Ramos (cell line): ENCODE data around the gene TMEM132C.

Experiments used
- in situ Hi-C: fragments of 300-500 bp; cut with MboI; formaldehyde crosslinking; loops from one replicate; pipeline ENCODE4 v1.14.3; 2022; ENCODE audit warnings: low sequenced_read_pairs; ENCODE audit not compliant: unreplicated experiment

The TMEM132C gene

DNA sequence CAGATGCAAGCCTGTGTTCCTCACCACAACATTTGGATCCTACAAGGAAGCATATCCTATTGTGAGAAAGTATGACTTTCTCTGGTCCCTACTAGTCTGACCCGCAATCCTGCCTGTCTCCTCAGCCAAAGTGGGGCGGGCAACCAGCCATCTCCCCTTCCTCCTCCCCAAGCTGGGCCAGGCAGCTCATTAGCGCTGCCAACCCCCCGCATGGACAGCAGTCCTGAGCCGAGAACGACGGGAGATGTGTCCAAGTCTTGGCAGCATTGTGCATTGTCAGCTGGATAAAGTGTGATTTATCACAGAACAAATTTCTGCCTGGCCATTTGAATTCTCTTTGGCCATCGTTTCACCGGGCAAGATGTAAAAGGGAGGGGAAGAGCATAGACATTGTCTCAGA, 417.4 kb downstream of the TMEM132C start:
- in situ Hi-C loops: no loop called here

DNA sequence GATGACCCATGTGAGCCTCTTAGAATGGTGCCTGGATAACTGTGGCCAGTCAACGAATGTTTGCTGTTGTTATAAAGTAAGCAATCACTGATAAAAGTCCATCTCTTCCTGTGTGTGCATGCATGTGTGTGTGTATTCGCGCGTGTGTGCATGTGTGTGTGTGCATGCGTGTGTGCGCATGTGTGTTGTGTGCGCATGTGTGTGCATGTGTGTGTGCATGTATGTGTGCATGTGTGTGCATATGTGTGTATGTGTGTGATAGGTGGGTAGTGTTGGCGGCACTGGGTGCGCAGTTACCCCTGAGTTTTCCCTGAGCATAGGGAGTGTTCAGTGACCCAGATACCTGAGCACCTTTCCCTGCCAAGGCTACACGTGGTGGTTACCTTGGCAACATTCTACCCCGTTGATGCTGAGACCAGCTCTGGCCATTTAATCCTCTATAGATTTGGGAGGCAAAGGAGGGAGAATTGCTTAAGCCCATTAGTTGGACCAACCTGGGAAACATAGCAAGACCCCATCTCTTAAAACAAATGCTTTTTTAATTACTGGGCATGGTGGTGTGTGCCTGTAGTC, 419.0 kb downstream of the TMEM132C start:
- in situ Hi-C loops: no loop called here

DNA sequence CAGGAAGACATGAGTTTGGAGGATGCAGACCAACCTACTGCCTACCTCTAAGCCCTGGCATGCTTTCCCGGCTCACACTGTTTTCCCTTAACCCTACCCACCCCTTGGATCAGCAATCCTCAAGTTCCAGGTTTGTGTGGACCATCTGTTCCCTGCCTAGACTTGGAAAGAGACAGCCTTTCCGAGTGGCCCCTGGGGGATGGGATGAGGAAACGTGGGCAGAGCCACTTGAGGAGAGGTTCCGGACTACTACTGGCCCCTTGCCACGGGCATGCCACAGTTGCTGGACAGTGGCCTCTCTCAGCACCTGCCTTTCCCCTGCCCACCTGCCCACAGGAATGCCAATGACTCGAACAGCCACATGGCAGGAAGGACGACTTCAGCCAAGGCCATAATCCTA, 420.9 kb downstream of the TMEM132C start:
- in situ Hi-C loops: no loop called here

GRCh38 chr12:128690641-128691040, 423.7 kb downstream of the TMEM132C start:
- in situ Hi-C loops: no loop called here

DNA sequence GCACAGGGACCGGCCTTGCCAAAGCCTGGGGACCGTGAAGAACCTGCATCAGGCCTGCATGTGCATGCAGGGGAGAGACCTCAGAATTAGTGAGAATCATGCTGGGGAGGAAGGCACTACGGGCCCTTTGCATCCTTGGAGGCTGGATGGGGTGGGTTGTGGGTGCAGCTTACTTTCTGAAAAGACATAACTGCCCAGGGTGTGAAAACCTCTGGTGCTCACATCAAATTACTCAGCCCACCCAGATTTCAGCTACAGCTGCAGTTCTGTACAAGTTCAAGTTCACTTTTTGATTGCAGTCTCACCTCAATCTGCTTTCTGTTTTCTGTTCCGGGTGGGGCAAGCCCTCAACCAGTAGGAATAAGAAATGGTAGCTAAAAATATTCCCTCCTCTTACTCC, 426.1 kb downstream of the TMEM132C start:
- in situ Hi-C loops: no loop called here

GRCh38 chr12:128693771-128694170, 426.8 kb downstream of the TMEM132C start:
- in situ Hi-C loops: no loop called here

DNA sequence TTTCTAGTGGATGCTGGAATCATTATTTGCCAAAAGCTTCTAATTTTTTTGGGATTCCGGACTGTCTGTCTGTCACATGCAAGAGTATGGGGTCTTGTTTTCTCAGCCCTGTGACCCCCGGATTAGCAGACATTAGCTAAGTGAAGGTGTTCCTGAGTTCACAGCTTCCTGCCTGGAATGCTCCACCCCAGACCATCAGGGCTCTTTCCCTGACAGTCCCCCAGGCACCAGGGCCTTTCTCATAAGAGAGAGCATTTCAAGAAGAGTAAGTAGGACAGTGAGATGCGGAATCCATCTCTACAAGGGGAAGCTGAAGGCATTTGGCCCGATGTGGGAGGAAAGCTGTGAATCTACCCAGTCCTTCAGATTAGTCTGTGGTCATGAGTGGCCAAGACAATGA, 427.5 kb downstream of the TMEM132C start:
- in situ Hi-C loops: no loop called here

- in situ Hi-C loops: no loop called here
Observed at GRCh38 chr12:128695697-128696096, 428.7 kb downstream of the TMEM132C start.

DNA sequence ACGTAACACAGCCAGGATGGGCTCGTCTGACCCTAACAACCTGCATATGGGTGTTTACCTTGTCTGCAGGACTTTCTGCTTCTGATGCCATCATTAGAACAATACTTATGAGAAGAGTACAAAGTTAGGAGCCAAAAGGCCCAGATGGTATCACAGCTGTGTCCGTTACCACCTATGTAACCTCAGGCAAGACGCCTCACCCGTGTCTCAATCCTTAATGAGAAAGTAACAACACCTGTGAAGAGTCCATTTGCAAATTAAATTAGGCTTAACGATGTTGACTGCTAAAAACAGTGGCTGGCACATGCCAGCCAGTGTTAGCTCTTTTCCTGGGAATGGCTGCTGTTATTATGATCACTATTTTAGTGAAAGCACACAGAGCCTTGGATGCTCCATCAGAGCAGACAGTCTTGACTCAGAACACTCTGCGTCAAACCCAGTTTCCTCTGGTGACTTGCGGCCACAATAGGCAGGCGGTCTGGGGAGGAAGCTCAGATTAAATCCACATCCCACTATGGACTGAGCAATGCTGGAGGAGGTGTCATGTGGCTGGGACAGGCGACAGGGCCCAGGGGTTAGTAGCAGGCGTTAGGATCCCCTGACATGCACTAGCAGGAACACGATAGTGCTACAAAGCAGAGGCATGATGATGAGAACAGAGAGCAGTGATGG, 431.5 kb downstream of the TMEM132C start:
- in situ Hi-C loops: no loop called here

- in situ Hi-C loops: no loop called here
Observed at GRCh38 chr12:128699106-128699505, 432.1 kb downstream of the TMEM132C start.

DNA sequence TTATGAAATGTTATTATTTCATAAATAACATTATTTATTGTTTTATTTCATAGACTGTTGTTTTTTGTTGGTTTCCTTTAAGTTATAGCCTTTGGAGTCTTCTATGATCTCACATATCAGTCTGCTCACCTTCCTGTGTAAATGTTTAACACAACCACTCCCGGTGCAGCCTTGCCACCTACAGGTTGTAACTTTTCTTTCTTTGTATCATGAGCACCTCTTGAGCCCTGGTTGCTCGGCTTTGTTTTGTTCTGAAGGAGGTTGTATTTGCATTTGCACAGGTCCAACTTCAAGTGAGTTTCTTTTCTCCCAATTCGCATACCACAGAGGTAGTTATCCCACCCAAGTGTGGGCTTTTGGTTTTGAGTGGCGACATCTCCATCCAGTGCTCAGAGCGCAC, 435.4 kb downstream of the TMEM132C start:
- in situ Hi-C loops: no loop called here

DNA sequence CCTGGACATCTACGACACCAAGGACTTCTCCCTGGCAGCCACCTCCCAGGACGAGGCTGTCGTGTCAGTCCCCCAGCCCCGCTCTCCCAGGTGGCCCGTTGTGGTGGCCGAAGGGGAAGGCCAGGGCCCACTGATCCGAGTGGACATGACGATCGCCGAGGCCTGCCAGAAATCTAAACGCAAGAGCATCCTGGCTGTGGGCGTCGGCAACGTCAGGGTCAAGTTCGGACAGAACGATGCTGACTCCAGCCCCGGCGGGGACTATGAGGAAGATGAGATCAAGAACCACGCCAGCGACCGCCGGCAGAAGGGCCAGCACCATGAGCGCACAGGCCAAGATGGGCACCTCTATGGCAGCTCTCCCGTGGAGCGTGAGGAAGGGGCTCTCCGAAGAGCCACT, 438.2 kb downstream of the TMEM132C start:
- in situ Hi-C loops: no loop called here

DNA sequence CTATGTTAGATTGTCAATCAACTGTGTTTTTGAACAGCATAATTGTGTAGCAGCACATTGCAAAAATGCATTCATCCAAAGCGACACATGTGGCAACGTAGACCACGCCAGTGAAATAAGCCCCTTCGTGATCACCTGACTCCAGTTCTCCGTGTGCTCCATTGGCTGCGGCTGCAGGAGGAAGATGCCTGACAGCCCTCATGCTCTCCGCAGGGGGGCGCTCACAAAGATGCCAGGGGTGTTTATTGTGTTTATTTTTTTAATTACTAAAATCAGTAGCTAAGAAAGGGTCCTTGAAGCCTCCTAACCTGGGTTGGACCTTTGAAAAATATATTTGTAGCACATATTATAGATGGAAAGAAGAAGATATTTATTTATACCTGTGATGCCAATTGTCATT, 440.5 kb downstream of the TMEM132C start:
- in situ Hi-C loops: no loop called here

DNA sequence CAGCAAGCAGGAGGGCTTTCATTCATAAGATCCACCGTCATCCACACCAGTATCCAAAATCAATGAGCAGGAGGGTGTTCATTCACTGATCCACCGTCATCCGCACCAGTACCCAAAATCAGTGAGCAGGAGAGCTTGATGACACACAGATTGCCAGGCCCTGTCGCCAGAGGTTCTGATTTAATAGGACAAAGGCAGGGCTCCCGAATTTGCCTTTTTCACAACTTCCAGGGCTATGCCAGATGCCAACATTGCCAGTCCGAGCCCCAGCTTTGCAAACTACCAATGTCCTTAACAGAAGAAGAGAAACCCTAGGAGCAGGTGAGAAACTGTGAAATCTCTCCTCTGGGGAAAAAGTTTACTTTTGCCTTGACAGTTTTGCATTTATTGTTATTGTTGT, 441.8 kb downstream of the TMEM132C start:
- in situ Hi-C loops: no loop called here

GRCh38 chr12:128709660-128710059, 442.7 kb downstream of the TMEM132C start:
- in situ Hi-C loops: no loop called here

DNA sequence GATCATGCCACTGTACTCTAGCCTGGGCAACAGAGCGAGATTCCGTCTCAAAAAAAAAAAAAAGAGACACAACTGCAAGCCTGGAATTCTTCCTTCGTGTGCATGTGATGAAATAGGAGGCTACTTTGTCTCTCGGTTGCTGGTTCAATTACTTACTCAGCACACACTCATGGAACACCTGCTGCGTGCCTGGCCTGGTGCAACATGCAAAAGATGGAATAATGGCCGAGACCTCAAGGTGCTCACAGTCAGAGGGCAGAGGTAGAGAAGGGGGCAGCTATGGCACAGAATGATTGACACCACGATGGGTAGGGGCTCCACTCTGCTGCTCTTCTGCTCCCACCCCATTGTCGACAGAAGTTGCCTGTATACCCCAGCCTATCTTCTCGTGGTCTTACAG, 444.5 kb downstream of the TMEM132C start:
- in situ Hi-C loops: no loop called here

GRCh38 chr12:128712622-128713021, 445.7 kb downstream of the TMEM132C start:
- in situ Hi-C loops: no loop called here

DNA sequence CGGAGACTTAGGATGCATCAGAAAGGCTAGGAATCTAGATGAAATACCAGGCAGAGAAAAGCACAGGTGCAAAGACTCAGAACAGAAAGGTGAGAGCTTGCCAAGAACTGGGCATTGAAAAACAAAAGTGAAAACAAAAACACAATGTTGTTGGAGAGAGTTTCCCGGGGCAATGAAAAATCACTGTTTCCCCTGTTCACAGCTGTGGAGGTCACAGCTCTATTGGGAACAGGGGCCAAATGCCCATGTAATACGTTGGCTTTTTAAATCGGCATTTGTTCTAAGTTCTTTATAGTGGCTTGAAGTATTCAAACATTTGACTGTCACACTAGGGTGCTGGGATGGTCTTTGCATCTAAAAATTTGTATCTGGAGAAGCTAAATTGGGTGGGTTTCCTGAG, 448.5 kb downstream of the TMEM132C start:
- in situ Hi-C loops: no loop called here

GRCh38 chr12:128724468-128725046, 457.6 kb downstream of the TMEM132C start:
- in situ Hi-C loops: no loop called here

DNA sequence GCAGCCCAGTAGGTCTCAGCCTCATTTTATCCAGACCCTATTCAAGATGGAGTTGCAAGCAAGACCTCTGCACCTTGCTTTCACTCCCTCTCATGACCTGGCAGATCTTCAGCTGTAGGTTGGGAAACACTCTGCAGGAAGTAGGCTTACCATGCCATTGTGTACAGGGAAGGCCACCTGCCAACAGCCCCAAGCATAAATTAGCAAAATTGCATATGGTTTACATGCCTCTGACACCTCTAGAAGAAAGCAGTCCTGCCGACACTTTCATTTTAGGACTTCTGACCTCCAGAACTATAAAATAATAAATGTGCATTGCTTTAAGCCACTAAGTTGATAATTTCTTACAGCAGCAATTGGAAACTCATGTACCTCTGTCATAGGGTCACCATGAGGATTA, 459.9 kb downstream of the TMEM132C start:
- in situ Hi-C loops: no loop called here

GRCh38 chr12:128727461-128727860, 460.5 kb downstream of the TMEM132C start:
- in situ Hi-C loops: no loop called here

DNA sequence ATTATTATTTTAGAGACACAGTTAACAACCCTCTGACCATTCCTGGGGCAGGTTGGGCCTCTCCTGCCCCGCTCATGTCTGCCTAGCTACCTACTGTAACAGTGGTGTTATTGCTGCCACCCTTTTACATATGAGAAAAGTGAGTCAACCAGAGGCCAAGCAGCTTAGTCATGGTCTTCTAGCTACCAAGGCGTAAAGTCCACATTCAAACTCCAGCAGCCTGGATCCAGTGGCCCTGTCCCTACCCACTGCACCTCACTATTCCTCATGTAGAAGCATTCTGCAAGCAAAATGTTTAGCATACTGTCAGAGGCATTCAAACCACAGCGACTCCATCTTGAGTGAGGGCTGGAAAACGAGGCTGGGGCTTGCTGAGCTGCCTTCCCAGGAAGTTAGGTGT, 461.0 kb downstream of the TMEM132C start:
- in situ Hi-C loops: no loop called here
